IPS-15b (cell line): Measurements from ENCODE around the gene KRTAP29-1.

ENCODE experiments used
- H3K27me3 ChIP-seq: one replicate; pipeline ENCODE4 v1.6.1; 2013; ENCODE audit warnings: low read length; ENCODE audit not compliant: control insufficient read depth, insufficient read depth
- H3K36me3 ChIP-seq: one replicate; pipeline ENCODE4 v1.6.1; 2013; ENCODE audit warnings: low read length; ENCODE audit not compliant: control insufficient read depth, insufficient read depth
- H3K4me1 ChIP-seq: one replicate; pipeline ENCODE4 v1.6.1; 2013; ENCODE audit warnings: mild to moderate bottlenecking, low read length; ENCODE audit not compliant: control insufficient read depth, insufficient read depth
- H3K4me3 ChIP-seq: one replicate; pipeline ENCODE4 v1.5.1; 2013; ENCODE audit warnings: low read depth, low read length
- H3K9ac ChIP-seq: one replicate; pipeline ENCODE4 v1.6.1; 2013; ENCODE audit warnings: low read depth, mild to moderate bottlenecking, low read length
- H3K9me3 ChIP-seq: one replicate; pipeline ENCODE4 v1.6.1; 2013; ENCODE audit warnings: mild to moderate bottlenecking, low read length; ENCODE audit not compliant: control insufficient read depth, insufficient read depth

KRTAP29-1 gene

DNA sequence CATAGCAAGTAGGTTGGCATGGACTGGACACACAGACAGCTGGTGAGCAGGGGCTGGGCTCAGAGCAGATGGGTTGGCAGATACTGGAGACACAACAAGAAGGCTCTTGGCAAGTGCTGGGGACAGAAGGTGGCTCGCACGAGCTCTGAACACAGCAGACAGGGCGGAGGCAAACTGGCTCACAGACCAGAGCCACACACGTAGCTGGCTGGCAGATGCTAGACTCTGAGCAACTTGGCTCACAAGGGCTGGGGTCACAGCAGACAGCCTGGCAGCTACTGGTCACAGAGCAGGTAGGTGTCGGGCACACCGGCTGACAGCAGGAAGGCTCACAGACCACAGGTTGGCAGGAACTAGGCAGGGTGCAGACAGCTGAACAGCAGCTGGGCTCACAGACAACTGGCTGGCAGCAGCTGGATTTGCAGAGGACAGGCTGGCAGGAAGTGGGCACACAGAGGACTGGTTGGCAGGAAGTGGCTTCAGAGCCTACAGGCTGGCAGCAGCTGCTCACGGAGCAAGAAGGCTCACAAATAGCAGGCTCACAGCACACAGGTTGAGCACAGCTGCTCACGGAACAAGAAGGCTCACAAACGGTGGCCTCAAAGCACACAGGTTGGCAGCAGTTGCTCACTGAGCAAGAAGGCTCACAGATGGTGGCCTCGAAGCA lies 5.7 kb upstream of the KRTAP29-1 start:
- Histone ChIP-seq H3K9ac (no peak overlapping the region), H3K36me3 (no peaks in the 10 kb centered on the region), H3K4me3 (no peak overlapping the region), H3K27me3 (no peaks in the 10 kb centered on the region), H3K4me1 (no peaks in the 10 kb centered on the region), H3K9me3 (no peaks in the 10 kb centered on the region)

GRCh38 chr17:41307647-41308046 lies 5.0 kb upstream of the KRTAP29-1 start:
- H3K4me1 ChIP-seq = no peaks in the 10 kb centered on the region
- H3K9ac ChIP-seq = no peak overlapping the region
- no peaks in the 10 kb centered on the region for H3K9me3 ChIP-seq
- no peak overlapping the region for H3K4me3 ChIP-seq
- H3K27me3 ChIP-seq = no peaks in the 10 kb centered on the region
- no peaks in the 10 kb centered on the region for H3K36me3 ChIP-seq

DNA sequence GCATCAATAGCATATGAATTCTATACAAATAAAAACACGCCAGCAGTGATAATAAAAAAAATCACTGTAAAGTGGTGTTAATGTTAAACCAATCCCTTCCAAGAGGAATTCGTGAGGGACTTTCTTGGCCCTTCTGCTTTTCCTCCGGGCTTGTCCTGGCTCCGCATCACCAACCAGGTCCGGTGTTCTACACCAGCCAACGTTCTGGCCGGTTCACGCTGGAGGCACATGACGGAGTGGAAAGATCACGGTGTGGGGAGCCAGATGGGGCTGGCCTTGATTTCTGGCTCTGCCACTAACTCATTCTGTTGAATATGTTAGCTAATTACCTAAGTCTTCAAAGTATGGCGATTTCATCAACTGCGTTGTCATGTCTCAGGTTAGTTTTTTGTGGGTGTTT lies 1.4 kb upstream of the KRTAP29-1 start:
- Histone ChIP-seq H3K9ac (no peak overlapping the region), H3K9me3 (no peaks in the 10 kb centered on the region), H3K36me3 (no peaks in the 10 kb centered on the region), H3K4me3 (no peak overlapping the region), H3K27me3 (no peaks in the 10 kb centered on the region), H3K4me1 (no peaks in the 10 kb centered on the region)

- Histone ChIP-seq H3K4me3 (no peak overlapping the region), H3K36me3 (no peaks in the 10 kb centered on the region), H3K27me3 (no peaks in the 10 kb centered on the region), H3K9ac (no peak overlapping the region), H3K4me1 (no peaks in the 10 kb centered on the region), H3K9me3 (no peaks in the 10 kb centered on the region)
These were observed 330 bp upstream of the KRTAP29-1 start for GRCh38 chr17:41302981-41303380.

GRCh38 chr17:41301204-41301790 lies 1.4 kb downstream of the KRTAP29-1 start:
- no peaks in the 10 kb centered on the region for H3K4me1 ChIP-seq
- no peak overlapping the region for H3K4me3 ChIP-seq
- no peaks in the 10 kb centered on the region for H3K27me3 ChIP-seq
- H3K9me3 ChIP-seq = no peaks in the 10 kb centered on the region
- no peak overlapping the region for H3K9ac ChIP-seq
- H3K36me3 ChIP-seq = no peaks in the 10 kb centered on the region

DNA sequence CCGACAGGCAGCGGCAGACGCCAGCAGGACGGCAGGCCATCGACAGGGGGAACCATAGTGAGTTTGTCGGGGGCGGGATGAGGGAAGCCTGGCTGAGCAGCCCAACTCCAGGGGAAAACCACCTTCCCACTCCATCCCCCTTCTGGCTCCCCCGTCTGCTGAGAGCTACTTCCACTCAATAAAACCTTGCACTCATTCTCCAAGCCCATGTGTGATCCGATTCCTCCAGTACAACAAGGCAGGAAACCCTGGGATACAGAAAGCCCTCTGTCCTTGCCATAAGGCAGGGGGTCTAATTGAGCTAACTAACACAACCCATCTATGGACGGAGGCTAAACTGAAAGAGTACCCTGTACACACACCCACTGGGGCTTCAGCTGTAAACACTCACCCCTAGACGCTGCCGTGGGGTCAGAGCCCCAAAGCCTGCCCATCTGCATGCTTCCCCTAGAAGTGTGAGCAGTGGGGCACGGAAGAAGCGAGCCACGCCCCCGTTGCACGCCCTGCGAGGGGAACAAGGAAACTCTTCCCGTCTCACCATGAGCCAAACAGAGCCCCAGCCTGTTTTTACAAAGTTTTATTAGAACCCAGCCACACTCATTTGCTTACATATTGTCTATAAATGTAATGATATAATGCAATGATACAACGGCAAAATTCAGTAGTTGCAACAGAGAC lies 4.1 kb downstream of the KRTAP29-1 start:
- Histone ChIP-seq H3K4me3 (peak overlapping the region; percentile 35), H3K4me1 (no peaks in the 10 kb centered on the region), H3K27me3 (no peaks in the 10 kb centered on the region), H3K36me3 (no peaks in the 10 kb centered on the region), H3K9ac (peak overlapping the region; percentile 24), H3K9me3 (no peaks in the 10 kb centered on the region)

DNA sequence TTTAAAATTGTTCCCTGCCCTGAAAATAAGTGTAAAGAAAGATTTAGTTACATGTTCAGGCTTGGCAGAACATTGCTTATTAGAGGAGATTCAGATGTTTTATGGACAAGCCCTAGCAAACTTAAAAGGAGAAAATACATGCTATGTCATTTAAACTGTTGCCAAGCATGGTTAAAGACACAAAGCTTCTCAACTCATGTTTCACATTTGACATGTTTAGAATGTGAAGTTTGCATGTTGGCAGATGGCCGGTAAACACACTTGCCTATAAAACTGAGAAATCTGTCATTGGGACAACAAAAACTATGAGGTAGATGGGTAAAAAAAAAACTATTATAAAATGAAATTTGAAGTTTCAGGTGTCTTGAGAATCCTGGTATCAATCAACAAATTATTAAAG lies 5.8 kb downstream of the KRTAP29-1 start:
- Histone ChIP-seq H3K36me3 (no peaks in the 10 kb centered on the region), H3K27me3 (no peaks in the 10 kb centered on the region), H3K4me3 (no peak overlapping the region), H3K9me3 (no peaks in the 10 kb centered on the region), H3K9ac (no peak overlapping the region), H3K4me1 (no peaks in the 10 kb centered on the region)

- Histone ChIP-seq H3K4me1 (no peaks in the 10 kb centered on the region), H3K27me3 (no peaks in the 10 kb centered on the region), H3K9me3 (no peaks in the 10 kb centered on the region), H3K36me3 (no peaks in the 10 kb centered on the region), H3K4me3 (no peak overlapping the region), H3K9ac (no peak overlapping the region)
These were observed 8.6 kb downstream of the KRTAP29-1 start for GRCh38 chr17:41294016-41294415.

DNA sequence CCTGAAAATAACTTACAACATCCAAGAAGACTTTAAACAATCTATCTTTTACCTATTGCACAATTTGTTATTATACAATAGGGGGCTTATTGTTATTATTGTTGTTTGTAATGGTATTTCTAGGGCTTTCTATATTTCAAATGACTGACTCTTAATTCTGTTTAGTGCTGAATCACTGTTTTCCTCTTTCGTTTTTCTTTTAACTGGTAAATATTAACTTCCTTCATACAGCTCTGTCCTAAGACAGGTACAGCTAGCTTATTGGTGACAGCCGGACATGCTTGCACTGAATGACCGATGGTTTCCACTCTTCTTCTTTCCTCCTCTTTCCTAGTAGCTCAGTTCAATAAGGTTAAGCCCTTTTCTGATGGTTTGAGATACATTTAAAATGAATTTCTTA lies 15.6 kb downstream of the KRTAP29-1 start:
- no peaks in the 10 kb centered on the region for H3K27me3 ChIP-seq
- H3K36me3 ChIP-seq = no peaks in the 10 kb centered on the region
- H3K4me1 ChIP-seq = no peaks in the 10 kb centered on the region
- no peak overlapping the region for H3K4me3 ChIP-seq
- no peaks in the 10 kb centered on the region for H3K9me3 ChIP-seq
- H3K9ac ChIP-seq = no peak overlapping the region

DNA sequence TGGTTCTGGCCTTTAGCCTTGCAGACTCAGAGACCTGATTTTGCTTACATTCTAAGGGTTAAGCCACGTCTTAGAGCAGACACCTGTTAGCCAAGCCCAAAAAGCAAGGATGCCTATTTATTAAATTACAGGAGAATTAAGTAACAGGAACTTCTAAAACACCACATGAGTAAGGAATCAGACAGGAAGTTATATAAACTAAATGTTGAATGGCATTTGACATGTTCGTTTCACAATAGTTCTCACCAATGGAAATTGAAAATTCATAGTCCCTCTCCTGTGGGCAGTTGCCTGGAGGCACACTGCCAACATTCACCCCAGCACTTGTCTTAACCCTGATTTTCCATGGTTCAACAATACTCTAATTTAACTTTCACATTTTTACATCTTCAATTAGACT lies 18.1 kb downstream of the KRTAP29-1 start:
- Histone ChIP-seq H3K27me3 (no peaks in the 10 kb centered on the region), H3K36me3 (no peaks in the 10 kb centered on the region), H3K9ac (no peak overlapping the region), H3K4me3 (no peak overlapping the region), H3K9me3 (no peaks in the 10 kb centered on the region), H3K4me1 (no peaks in the 10 kb centered on the region)

GRCh38 chr17:41284043-41284442 lies 18.6 kb downstream of the KRTAP29-1 start:
- Histone ChIP-seq H3K9me3 (no peaks in the 10 kb centered on the region), H3K27me3 (no peaks in the 10 kb centered on the region), H3K4me3 (no peak overlapping the region), H3K36me3 (no peaks in the 10 kb centered on the region), H3K9ac (no peak overlapping the region), H3K4me1 (no peaks in the 10 kb centered on the region)
